Measurements from ENCODE around the gene FCSK. TPM values are rescaled to one million over a fixed set of nuclear protein-coding genes. Genes with fewer than 3 reads are reported as not detected.

FCSK gene
- polyA plus RNA-seq, 1 donor from 2014 or later, result 10.7 TPM

GRCh38 chr16:70416748-70417616 lies 37.4 kb upstream of the FCSK start:
- no peaks in the 10 kb centered on the region for H3K79me2 ChIP-seq (replicated peaks; ENCODE audit: insufficient read depth, low read length)
- no peaks in the 10 kb centered on the region for H3F3A ChIP-seq (ENCODE audit: insufficient read depth, low read length, poor library complexity, severe bottlenecking)
- no peaks in the 10 kb centered on the region for H3K9me2 ChIP-seq (ENCODE audit: insufficient read depth, low read length)

GRCh38 chr16:70417661-70418060 lies 36.7 kb upstream of the FCSK start:
- Histone ChIP-seq H3K27ac (ENCODE audit: low read length) (no peak overlapping the region), H3K9me3 (ENCODE audit: low read length) (no peaks in the 10 kb centered on the region), H2AFZ (ENCODE audit: low read depth, low read length) (no peak overlapping the region), H3K27me3 (ENCODE audit: insufficient read depth, low read depth, low read length) (no peaks in the 10 kb centered on the region), H3K4me3 (ENCODE audit: low read length) (no peak overlapping the region), H3K79me2 (replicated peaks; ENCODE audit: insufficient read depth, low read length) (no peaks in the 10 kb centered on the region), H3K4me2 (ENCODE audit: low read length) (no peak overlapping the region), H3F3A (ENCODE audit: insufficient read depth, low read length, poor library complexity, severe bottlenecking) (no peaks in the 10 kb centered on the region), H3K9me2 (ENCODE audit: insufficient read depth, low read length) (no peaks in the 10 kb centered on the region), H4K20me1 (ENCODE audit: insufficient read depth) (no peaks in the 10 kb centered on the region), H3K9ac (ENCODE audit: low read length) (no peak overlapping the region), H3K36me3 (ENCODE audit: insufficient read depth, low read length) (no peaks in the 10 kb centered on the region)
- no peak for TF ChIP-seq MXI1 (conservative IDR thresholded peaks at IDR 0.05; ENCODE audit: poor library complexity, severe bottlenecking)
- no peak for TF ChIP-seq TAF1 (IDR thresholded peaks at IDR 0.05; ENCODE audit: low read depth)
- TF ChIP-seq EZH2 (IDR thresholded peaks at IDR 0.05; ENCODE audit: borderline replicate concordance, insufficient read depth, low read length, poor library complexity, severe bottlenecking), result no peak
- TF ChIP-seq CTCF (IDR thresholded peaks at IDR 0.05; ENCODE audit: poor library complexity, severe bottlenecking), result no peak
- no peak for TF ChIP-seq EP300 (conservative IDR thresholded peaks at IDR 0.05; ENCODE audit: poor library complexity, severe bottlenecking)
- no peak for TF ChIP-seq SMC3 (conservative IDR thresholded peaks at IDR 0.05; ENCODE audit: poor library complexity)
- no peak for TF ChIP-seq REST (IDR thresholded peaks at IDR 0.05; ENCODE audit: borderline replicate concordance)
- no peak for TF ChIP-seq POLR2AphosphoS5 (IDR thresholded peaks at IDR 0.05)
- TF ChIP-seq RAD21 (conservative IDR thresholded peaks at IDR 0.05), result no peak

More at GRCh38 chr16:70416748-70417616, 37.4 kb upstream of the FCSK start:
- Histone ChIP-seq H3K36me3 (ENCODE audit: insufficient read depth, low read length) (no peaks in the 10 kb centered on the region), H3K9me3 (ENCODE audit: low read length) (no peaks in the 10 kb centered on the region), H4K20me1 (ENCODE audit: insufficient read depth) (no peaks in the 10 kb centered on the region), H3K4me2 (ENCODE audit: low read length) (no peak overlapping the region), H3K9ac (ENCODE audit: low read length) (no peak overlapping the region), H3K27me3 (ENCODE audit: insufficient read depth, low read depth, low read length) (no peaks in the 10 kb centered on the region), H3K27ac (ENCODE audit: low read length) (no peak overlapping the region), H3K4me3 (ENCODE audit: low read length) (no peak overlapping the region), H2AFZ (ENCODE audit: low read depth, low read length) (no peak overlapping the region)
- TF ChIP-seq EP300 (conservative IDR thresholded peaks at IDR 0.05; ENCODE audit: poor library complexity, severe bottlenecking) (no peak), RAD21 (conservative IDR thresholded peaks at IDR 0.05) (no peak), EZH2 (IDR thresholded peaks at IDR 0.05; ENCODE audit: borderline replicate concordance, insufficient read depth, low read length, poor library complexity, severe bottlenecking) (no peak), POLR2AphosphoS5 (IDR thresholded peaks at IDR 0.05) (no peak)
